Superior temporal gyrus (tissue), 1 donor: ENCODE data around the gene RFXANK.
A peak's percentile ranks its signal among the peaks of the same experiment; 100 is the strongest.
"Not testable (repeated sequence)": the region's sequence is repeated elsewhere in the genome, so short reads cannot be mapped to it uniquely, and the experiment has no call there.

ENCODE experiments used
- DNase-seq: peaks from one replicate; pipeline ENCODE4 v3.0.0-alpha.2; 2016; ENCODE audit errors: extremely low spot score

Gene RFXANK

DNA sequence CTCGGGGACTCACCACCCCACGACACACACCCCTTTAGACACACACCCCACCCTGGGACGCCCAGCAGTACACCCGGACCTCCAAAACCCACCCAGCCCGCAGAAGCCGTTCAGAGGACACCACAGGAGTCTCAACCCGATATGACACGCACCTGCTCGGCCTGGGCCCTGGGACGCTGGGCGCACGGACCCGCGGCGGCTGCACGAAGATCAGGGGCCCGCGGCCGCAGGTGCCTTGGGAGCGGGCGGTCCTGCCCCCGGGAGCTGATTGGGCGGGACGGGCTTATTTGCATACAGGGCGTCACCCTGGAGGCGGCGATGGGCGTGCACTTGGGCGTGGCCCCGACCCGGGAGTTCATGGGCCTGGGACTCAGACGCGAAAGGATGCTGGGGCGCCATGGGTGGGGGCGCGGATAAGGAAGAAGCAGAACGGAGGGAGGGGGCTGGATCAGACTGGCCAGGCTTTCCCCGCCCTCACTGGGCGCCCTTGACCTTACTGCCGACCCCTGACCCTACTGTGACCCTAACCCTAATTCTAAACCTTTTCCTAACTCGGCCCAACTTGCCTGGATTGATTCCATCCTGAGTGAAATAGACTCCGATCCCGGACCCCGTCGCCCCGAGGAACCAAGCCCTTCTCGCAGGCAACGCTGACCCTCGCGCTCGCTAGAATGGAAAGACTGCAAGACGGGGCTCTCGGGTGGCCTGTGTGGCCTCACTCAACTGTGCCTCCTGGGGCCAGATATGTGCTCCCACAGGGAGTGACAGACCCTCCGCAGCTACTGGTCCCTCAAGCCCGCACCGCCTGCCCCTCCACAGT, 21.8 kb upstream of the RFXANK start, which contains the start of gene MEF2B:
MEF2B (minus strand) TSS at position 211 of the 820 bp plus-strand sequence. CDS start 19,528 bp downstream, outside the sequence.
- peak; percentile 12 for DNase-seq

DNA sequence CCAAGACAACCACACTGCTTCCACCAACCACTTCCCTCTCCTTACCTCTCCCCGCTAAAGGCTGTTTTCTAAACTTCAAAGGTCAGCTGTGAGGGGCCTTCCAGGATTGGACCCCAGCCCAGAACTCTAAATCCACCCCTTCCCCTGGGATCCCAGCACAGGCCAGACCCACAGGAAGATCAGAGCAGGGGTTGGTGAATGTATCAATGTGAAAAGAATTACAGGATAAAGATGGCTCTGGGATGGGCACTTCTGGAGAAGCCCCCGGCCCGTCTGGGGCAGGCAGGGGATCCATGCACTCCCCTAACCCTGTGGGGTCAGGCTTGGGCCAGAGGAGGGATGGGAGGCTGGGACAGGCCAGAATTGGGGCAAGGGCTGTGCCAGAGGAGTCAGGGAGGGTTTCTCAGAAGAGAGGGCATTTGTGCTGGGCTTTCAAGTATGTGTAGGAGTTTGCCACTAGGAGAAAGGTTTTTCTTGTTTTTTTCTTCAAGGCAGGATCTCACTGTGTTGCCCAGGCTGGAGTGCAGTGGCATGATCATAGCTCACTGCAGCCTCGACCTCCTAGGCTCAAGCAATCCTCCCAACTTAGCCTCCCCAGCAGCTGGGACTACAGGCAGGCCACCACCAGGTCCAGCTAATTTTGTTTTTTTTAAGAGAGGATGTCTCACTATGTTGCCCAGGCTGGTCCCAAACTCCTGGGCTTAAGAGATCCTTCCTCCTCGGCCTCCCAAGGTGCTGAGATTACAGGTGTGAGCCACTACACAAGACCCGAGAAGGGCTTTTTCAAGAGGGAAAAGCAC, 21.0 kb upstream of the RFXANK start:
- DNase-seq, result no peak

DNA sequence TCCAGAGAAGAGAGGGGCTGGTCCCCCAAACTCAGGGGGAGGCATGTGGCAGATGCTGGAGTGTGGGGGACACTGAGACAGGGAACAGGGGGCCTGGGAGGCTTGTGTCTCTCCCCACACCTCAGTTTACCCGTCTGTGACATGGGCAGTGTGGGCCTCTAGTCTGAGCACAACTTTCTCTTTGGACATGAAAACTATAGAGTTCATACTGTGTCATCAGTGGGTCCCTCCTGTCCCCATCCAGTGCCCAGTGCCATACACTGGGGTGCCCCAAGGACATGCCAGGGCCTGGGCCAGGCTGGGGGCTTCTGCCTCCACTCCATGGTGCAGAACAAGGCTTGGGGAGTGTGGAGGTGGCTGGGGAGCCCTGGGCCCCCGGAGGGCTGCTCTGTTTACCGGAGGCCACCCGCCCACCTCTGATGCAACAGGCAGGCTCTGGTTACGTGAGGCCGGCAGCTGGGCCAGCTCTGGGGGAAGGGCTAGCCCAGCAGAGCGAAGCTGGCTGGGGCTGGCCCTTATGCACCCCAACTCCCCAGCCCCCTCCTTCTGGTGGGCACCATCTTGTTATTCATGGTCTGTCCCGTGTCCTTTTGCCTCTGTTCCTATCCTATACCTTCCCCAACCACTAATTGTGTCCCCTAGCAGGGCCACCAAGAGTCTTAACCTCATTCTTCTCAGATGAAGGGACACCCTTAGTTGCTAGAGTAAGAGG, 20.1 kb upstream of the RFXANK start:
- no peak for DNase-seq

DNA sequence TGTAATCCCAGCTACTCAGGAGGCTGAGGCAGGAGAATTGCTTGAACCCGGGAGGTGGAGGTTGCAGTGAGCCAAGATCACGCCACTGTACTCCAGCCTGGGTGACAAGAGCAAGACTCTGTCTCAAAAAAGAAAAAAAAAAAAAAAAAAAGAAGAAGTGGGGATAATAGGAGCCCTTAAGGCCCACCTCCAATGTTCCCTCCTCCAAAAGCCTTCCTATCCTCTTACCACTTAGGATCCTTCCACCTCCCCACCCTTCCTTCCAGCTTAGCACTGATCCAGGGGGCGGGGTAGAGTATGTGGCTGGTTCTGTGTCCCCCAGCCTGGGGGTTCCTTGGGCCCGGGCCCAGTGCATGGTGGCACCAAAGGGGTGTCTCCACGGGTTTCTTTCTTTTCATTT, 18.8 kb upstream of the RFXANK start:
- DNase-seq, result not testable (repeated sequence)

DNA sequence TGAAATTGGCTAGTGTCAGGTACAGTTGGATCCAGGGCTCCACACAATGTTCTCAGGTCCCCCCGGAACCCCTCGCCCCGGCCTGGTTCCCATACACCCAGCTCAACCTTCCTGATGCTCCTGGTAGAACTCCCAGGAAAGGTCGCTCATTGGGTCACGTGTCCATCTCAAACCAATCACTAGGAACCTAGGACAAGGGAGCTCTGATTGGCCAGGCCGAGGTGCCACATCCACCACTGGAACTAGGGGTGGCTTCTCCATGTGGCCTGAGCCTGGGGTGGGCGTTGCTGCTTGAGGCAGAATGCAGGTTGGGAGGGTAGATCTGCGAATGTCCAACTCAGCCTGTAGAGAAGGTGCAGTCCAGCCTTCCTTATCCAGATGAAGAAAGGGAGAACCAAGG, 15.1 kb upstream of the RFXANK start:
- DNase-seq, result no peak

DNA sequence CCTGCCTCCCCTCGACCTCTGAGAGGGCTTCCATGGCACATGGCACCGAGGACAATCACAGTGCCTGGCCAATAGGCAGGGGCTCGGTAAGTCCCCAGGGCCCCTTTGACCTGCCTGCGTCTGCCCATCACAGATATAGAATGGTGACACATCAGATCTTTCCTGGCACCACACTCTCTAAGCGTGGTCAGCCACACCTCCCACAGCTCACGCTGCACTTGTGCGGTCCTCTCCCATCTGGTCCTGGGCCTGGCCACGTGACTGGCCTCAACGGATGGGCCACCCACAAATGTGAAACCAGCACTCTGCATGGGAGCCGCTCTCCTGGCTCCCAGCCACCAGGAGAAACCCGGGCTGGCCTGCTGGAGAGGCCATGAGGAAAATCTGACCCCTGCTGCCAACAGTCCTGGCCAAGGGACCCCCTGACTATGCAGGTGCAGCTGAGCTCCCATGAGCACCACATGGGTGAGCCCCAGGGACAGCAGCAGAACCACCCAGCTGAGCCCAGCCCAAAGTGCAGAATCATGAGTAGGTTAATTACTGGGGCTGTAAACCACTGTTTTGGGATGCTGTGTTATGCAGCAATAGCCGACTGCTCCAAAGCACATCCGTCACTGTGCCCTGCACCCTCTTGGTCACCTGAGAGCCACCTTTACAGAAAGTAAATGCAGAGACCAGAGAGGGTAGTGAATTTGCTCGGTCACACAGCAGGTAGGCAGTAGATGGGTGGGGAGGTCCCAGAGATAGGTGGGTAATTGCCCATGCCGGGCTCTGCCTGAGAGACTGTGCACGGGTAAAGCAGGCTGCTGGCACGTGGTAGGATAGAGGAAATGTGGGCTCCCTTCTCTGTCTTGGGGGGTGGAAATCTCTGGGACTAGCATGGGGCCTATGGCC, 12.3 kb upstream of the RFXANK start:
- DNase-seq, result no peak

DNA sequence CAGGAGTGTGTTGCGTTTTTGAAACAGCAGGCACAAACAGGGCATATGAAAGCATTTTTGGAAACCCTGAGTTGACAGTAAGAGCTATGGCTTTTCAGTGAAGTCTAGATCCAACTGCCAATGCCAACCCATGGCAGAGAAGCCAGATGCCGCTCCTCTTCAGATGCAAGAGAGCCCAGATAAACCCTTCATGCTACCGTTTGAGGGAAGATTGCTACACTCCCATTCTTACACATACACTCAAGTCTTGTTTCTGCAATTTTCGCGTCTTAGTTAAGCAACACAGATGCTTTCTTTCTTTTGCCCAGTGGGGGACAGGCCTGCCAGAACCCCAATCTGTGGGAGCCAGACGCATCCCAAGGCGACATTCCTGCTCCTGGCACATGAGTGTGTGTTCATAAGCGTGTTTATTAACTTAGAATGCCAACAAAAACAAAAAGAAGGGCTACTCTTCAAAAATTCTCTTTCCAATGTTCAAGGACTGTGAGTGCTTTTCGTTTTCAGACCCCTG, 10.5 kb upstream of the RFXANK start:
- no peak for DNase-seq

DNA sequence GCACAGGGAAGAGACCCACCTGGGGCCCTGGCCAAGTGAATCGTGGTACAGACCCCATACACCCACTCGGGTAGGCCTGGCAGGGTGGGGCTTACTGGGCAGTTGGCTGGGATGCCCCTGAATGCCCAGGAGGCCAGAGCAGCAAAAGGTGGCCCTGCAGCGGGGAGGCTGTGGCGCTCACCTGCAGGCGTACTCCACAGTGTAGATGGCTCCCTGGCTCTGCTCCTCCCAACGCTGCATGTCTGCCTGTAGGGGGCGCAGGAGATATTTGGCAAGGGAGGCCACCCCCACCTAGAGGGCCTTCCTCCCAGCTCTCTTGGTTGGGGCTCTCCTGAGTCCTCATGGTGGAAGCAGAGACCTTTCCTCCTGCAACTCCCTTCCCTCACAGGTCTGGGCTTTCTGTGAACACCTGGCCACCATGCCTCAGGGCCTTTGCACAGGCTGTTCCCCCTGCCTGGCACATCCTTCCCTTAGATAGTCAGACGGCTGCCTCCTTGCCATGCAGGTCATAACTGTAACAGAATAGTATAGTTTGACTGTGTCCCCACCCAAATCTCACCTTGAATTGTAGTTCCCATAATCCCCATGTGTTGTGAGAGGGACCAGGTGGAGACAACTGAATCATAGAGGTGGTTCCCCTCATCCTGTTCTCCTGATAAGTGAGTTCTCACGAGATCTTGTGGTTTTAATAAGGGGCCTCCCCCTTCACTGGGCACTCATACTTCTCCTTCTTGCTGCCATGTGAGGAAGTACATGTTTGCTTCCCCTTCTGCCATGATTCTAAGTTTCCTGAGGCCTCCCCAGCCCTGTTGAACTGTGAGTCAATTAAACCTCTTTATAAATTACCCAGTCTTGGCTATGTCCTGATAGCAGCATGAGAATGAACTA, 6.0 kb upstream of the RFXANK start:
- no peak for DNase-seq

DNA sequence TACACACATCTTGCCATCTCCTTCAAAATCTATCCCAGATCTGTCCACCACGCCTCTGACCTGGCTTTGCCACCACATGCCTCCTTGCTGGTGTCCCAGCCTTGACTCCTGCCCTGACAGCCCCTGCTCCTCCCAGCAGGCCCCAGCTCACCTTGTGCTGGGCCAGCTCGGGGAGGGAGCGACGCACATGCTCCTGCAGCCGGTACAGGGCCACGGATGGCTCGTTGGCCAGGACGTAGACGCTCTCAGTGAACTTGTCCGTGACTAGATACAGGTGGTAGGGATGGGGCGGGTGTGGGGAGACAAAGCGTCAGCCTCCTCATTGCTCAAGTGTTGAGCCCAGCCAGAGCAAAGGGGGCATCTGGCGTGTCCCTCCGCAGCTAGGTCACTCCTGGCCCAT, 5.3 kb upstream of the RFXANK start:
- DNase-seq, result no peak

DNA sequence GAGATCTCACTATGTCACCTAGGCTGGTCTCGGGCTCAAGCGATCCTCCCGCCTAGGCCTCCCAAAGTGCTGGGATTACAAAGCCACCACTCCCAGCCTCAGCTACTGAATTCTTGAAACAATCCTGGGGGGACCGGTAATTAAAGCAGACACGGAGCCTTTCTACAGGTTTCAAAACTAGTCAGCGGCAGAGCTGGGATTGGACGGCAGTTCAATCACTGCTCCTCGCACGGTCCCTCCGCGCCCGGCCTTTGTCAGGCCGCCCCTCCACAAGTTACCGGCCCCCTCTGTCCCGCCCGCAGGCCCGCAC, 335 bp upstream of the RFXANK start:
- no peak for DNase-seq

DNA sequence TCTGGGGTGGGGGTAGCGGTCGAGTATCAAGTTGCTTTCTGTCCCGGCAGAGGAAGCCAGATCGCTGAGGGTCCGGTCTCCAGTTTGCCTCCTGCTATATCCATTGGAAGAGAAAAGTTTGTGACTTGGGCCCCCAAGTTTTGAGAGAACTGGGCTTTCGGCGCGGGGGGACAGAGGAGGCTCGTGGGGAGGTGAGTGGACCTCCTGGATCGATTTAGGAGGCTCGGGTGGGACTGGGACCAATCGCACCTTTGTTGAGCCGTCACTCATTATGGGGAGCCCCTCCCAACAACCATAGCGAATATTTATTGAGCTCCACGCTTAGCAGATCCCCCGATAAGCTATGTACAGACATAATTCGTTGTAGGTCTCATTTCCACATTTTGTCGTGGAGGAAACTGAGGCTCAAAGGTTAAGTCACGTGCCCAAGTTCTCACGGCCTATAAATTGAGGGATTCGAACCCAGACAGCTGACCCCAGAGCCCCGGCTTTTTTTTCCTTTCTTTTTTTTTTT, 909 bp downstream of the RFXANK start:
- DNase-seq, result no peak

DNA sequence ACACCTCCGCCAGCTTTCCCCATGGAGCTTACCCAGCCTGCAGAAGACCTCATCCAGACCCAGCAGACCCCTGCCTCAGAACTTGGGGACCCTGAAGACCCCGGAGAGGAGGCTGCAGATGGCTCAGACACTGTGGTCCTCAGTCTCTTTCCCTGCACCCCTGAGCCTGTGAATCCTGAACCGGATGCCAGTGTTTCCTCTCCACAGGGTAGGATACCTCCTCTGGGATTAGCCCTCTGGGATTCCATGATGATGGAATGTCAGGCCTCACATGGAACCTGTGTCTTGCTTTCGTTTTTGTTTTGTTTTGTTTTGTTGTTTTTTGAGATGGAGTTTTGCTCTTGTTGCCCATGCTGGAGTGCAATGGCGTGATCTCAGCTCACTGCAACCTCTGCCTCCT, 1.9 kb downstream of the RFXANK start:
- DNase-seq, result no peak

DNA sequence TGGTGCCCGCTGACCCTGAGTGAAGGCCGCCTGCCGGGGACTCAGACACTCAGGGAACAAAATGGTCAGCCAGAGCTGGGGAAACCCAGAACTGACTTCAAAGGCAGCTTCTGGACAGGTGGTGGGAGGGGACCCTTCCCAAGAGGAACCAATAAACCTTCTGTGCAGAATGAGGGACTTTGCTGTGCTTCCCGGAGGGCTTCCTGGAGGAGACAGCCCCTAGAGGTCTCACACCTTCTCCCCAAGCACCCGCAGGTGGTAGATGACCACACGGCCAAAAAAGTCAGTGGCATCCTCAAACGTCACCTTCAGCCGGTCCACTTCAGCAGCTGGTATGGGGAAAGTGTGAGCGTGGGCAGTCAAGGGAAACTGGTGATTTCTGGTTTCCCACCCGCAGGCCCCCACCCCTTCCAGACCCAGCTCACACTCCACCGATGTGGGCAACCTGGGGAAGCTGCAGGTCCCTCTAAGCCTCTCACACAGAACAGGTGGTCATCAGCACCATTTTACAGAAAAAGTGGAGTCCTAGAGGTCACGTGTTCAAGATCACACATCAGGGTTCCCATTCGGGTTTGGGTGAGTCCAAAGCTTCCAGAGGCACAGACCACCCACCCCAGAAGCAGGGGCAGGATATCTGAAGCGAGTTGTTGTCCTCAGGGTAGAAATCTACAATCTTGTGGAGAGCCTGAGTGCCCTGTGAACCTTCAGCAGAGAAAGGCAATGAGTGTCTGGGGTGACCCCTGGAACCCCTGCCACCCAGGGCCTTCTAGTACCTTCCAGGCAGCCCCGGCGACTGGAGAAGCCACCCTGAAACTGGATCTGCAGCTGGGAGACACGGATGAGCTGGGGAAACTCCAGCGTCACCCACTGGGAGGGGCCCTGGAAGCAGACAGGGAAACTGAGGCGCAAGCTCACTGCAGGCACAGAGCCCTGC, 9.9 kb downstream of the RFXANK start:
- no peak for DNase-seq

DNA sequence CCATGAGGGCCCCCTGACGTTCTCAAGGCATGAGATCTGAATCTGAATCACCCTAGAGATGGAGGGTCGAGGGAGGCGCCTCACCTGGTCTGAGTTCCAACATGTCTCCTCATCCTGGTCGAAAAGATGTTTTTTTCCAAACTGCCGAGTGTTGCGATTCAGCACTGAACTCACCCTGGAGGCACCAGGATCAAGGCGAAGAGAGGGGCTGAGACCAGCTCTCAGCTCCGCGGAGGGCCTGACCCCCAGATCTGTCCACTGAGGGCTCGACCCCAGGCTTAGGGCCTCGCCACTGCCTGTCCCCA, 10.6 kb downstream of the RFXANK start:
- DNase-seq, result no peak

DNA sequence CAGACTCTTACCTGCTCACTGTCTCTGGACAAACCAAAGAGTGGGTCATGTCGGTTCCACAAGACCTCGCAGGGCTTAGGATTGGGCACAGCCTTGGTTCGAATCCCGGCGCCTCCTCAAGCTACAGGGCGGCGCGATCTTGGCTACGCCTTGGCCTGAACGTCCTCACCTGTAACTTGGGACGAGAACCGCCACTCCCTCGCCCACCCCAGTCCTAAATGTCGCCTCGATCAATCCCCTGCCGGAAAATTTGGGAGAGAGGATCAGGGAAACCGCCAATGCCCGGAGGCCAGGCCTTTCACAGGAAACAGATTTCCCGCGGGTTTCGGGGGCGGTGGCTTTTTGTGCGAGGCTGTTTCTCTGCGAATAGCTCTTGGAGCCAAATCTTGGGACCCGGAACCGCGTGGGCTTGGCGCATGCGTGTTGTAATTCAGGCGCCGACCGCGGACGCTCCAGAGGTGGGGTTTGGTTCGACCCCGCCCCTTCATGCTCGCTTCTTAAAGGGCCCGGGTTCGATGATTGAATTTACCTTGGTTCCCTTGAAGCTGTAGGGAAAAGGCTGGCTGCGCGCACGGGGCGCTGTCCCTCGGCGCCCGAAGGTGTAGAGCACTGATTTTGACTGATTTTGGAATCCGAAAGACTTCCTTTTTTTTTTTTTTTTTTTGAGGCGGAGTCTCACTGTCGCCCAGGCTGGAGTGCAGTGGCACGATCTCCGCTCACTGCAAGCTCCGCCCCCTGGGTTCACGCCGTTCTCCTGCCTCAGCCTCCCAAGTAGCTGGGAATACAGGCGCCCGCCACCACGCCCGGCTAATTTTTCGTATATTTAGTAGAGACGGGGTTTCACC, 11.2 kb downstream of the RFXANK start, which contains the start of gene NR2C2AP:
NR2C2AP (minus strand) TSS at position 403 of the 845 bp plus-strand sequence; CDS start at position 49, 354 bp downstream.
- DNase-seq, result peak; percentile 94

DNA sequence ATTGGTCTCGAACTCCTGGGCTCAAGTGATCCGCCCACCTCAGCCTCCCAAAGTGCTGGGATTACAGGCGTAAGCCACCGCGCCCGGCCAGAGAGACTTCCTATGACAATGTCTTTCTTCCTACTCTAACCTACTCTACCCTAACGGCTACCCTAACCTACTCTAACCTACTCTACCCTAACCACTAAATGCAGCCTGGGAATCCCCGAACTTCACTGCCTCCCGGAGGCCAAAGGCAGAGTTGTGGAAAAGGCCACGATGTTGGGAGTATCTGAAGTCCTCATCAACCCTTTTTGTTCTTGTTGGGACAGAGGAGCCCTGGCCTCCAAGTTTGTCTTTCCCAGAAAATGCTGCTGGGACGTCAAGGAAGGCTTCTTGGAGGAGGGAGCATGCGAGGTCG, 12.1 kb downstream of the RFXANK start:
- DNase-seq, result no peak

DNA sequence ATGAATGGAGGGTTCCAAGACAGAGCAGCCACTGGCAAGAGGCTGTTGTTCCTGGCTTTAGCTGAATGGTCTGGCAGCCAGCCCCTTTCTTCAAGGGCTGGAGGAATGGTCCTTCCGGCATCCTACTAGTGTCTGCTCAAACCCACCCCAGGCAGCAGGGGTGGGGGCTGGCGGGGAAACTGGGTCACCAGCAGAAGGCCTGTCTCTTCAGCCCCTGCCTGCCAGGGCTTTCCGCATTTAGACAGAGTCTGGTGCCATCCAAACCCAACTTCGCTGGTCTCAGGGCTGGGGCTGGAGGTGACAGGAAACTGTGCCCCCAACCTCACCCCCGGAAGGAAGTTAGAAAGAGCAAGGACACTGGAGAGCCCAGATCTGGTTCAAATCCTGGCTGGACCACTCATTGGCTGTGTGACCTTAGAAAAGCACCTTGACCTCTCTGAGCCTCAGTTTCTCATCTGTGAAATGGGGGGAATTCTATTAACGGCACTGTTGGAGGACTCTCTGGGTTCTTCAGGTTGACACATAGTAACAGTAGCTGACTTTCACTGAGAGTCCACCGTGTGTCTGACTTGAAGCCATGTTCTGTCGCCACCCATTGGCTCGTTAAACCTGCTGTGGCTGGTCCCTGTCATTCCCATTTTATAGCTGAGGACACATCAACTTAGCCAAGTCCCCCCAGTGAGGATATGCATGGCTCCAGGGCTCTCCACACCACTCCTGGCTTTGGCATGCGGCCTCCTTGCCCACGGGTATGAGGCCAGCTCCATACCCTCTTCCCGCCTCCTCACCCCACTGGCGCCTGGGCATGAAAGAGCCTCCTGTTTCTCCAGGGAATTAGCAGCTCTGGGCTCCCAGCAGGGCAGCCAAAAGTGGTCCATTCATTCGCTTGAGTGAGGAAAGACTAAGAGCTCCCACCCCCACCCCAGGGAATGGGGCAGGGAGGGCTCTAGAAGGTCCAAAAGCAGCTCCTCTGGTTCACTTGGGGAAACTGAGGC, 13.7 kb downstream of the RFXANK start:
- DNase-seq, result peak; percentile 25
